Endothelial cell (in vitro differentiated cells): ENCODE measurements around the gene ETV1. TPM values are rescaled to one million over a fixed set of nuclear protein-coding genes. Genes with fewer than 3 reads are reported as not detected.

Source experiments
- DNase-seq: peaks from one replicate; pipeline ENCODE4 v3.0.0; 2021; ENCODE audit warnings: low spot score
- H3K27ac Mint-ChIP-seq: one replicate; pipeline ENCODE4 v1.8.0; 2021; ENCODE audit warnings: mixed read lengths, inconsistent platforms; ENCODE audit not compliant: unreplicated experiment
- H3K27me3 Mint-ChIP-seq: one replicate; pipeline ENCODE4 v1.8.0; 2021; ENCODE audit warnings: mild to moderate bottlenecking, moderate library complexity, mixed read lengths, inconsistent platforms; ENCODE audit not compliant: unreplicated experiment
- H3K36me3 Mint-ChIP-seq: one replicate; pipeline ENCODE4 v1.8.0; 2021; ENCODE audit warnings: mild to moderate bottlenecking, low read depth, mixed read lengths, inconsistent platforms; ENCODE audit not compliant: unreplicated experiment
- H3K4me1 Mint-ChIP-seq: one replicate; pipeline ENCODE4 v1.8.0; 2021; ENCODE audit warnings: mild to moderate bottlenecking, mixed read lengths, inconsistent platforms; ENCODE audit not compliant: unreplicated experiment
- H3K4me3 Mint-ChIP-seq: one replicate; pipeline ENCODE4 v1.8.0; 2021; ENCODE audit warnings: mild to moderate bottlenecking, mixed read lengths, inconsistent platforms; ENCODE audit not compliant: unreplicated experiment
- H3K9me3 Mint-ChIP-seq: one replicate; pipeline ENCODE4 v1.8.0; 2021; ENCODE audit warnings: mixed read lengths, inconsistent platforms; ENCODE audit not compliant: unreplicated experiment
- total RNA-seq: library from RNA; stranded (reverse); fragmentation: NEBNext Ultra II Directional; extraction: Animal tissue kit (Norgen Biotek cat#: 25700); gene quantifications from one replicate; pipeline ENCODE4 v1.2.1, GENCODE V29; 2021; ENCODE audit not compliant: unreplicated experiment
- TF ChIP-seq, protein P1 (sequence below): fragments of 200-600 bp; sonication (generic); IDR thresholded peaks from one replicate; pipeline ENCODE4 v1.5.0; 2021; ENCODE audit warnings: antibody characterized with exemption; ENCODE audit not compliant: unreplicated experiment

Gene ETV1
- total RNA-seq, 1 donor from 2014 or later = 18.2 TPM

DNA sequence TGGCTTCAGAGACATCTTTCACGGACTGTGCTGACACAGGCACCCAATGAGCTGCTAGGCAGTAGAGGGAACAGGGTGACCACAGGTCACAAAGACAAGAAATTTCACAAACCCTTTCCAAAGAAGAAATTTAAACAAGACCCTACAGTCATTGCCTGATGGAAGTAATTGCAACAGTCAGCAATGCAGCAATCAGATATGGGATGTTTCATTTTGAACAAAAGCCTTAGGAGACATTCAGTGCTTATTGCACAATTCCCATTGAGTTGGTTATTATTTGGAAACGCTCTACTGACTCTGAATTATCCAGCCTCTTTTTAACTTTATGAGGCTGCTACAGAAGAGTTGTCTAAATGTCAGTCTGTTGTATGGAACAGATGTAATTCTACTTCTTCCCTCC, 85.5 kb downstream of the ETV1 start:
- no peaks in the 10 kb centered on the region for H3K36me3 Mint-ChIP-seq
- H3K4me3 Mint-ChIP-seq = no peak overlapping the region
- H3K4me1 Mint-ChIP-seq = peaks cover 9% of the 10 kb centered on the region
- DNase-seq = no peak
- H3K27ac Mint-ChIP-seq = no peak overlapping the region
- H3K9me3 Mint-ChIP-seq = no peaks in the 10 kb centered on the region
- no peaks in the 10 kb centered on the region for H3K27me3 Mint-ChIP-seq
- TF ChIP-seq, protein P1, sequence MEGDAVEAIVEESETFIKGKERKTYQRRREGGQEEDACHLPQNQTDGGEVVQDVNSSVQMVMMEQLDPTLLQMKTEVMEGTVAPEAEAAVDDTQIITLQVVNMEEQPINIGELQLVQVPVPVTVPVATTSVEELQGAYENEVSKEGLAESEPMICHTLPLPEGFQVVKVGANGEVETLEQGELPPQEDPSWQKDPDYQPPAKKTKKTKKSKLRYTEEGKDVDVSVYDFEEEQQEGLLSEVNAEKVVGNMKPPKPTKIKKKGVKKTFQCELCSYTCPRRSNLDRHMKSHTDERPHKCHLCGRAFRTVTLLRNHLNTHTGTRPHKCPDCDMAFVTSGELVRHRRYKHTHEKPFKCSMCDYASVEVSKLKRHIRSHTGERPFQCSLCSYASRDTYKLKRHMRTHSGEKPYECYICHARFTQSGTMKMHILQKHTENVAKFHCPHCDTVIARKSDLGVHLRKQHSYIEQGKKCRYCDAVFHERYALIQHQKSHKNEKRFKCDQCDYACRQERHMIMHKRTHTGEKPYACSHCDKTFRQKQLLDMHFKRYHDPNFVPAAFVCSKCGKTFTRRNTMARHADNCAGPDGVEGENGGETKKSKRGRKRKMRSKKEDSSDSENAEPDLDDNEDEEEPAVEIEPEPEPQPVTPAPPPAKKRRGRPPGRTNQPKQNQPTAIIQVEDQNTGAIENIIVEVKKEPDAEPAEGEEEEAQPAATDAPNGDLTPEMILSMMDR = no peak

DNA sequence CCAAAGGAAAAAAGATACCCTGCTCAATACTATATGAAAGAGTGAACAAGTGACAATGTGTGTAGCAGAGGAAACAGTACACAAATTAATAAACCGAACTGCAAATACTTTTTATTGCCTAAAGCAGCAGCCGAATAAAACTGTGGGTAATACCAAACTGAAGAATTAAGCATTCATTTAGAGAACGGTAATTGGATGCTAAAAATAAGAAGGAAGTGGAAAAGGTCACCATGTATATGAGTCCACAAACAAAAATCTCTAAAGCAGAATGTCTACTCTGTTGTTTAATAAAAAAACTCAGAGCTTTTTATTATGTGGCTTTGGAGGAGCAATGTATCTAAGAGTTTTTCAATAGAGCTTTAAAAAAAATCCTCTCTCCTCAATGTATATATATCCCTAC, 87.9 kb downstream of the ETV1 start:
- H3K9me3 Mint-ChIP-seq = no peaks in the 10 kb centered on the region
- no peak overlapping the region for H3K4me3 Mint-ChIP-seq
- no peaks in the 10 kb centered on the region for H3K36me3 Mint-ChIP-seq
- H3K27ac Mint-ChIP-seq = no peak overlapping the region
- H3K27me3 Mint-ChIP-seq = no peaks in the 10 kb centered on the region
- no peaks in the 10 kb centered on the region for H3K4me1 Mint-ChIP-seq
- TF ChIP-seq, protein P1 = no peak
- no peak for DNase-seq

DNA sequence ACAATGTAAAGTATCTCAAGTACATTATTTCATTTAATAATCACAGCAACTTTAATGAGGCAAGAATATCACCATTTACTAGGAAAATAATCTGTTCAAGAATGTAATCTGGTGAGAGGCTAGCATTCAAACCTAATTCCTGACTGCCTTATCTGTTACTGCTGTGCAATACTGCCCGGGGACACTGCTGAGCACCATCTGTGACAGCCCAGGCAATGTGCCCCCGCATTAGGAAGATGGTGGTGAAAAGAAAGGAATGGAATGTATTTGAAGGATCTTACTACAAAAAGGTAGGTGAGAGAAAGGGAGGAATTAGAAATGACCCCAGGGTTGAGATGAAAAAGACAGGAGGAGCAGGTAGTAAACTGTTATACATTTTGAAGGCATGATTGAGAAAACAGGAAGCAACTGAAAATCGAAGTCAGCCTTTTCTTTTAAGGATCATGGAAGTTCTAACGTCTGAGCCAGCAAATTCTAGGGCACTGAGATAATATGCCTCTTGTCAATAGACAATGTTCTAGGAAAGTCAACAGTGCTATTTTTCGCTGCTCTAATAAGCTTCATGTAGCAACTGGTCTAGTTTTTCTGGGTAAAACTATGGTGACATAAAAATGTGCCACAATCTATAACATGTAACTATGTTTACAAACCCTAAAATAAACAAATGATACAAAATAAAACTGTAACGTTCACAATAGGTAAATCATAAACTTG, 90.4 kb downstream of the ETV1 start:
- Mint-ChIP-seq H3K36me3 (no peaks in the 10 kb centered on the region), H3K9me3 (no peaks in the 10 kb centered on the region), H3K27me3 (no peaks in the 10 kb centered on the region), H3K4me3 (no peak overlapping the region), H3K27ac (peak overlapping the region; percentile 5), H3K4me1 (no peaks in the 10 kb centered on the region)
- TF ChIP-seq, protein P1 = no peak
- no peak for DNase-seq

DNA sequence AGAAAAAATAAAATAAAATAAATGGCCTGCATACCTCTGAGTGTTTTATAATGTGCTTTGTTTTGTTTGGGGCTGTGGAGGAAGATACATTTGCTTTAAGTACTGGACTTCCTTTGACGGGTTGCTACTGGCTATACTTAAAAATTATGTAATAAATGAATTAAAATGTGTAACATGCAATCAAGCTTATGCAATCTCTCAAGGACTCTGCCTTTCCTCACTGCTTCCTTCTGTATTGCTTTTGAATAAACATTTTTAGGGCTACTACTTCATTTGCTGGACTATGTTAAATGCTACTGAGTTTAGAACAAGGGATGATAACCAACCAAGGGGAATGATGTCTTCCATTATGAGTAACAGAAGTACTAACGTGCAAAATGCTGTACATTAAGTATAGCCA, 91.6 kb downstream of the ETV1 start:
- DNase-seq = no peak
- Mint-ChIP-seq H3K4me1 (no peaks in the 10 kb centered on the region), H3K27ac (no peak overlapping the region), H3K9me3 (no peaks in the 10 kb centered on the region), H3K4me3 (no peak overlapping the region), H3K27me3 (no peaks in the 10 kb centered on the region), H3K36me3 (no peaks in the 10 kb centered on the region)
- TF ChIP-seq, protein P1 = no peak

DNA sequence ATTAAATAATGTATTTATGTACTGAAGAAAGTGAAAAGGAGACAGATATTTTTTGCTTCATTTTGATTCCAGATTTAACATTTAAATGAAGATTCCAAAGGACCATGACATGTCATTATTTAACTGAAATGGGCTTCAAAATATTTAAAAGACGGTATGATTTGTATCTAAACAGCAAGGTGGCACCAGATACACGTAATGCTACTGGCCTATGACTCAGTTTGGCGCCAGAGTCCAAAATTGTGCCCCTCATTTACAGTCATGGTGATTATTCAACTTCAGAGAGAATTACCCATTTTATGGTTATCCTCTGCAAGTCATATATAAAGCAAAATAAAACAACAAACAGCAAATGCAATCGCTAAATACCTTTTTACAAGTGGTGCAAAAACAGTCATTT, 94.5 kb downstream of the ETV1 start:
- TF ChIP-seq, protein P1 = no peak
- Mint-ChIP-seq H3K9me3 (no peaks in the 10 kb centered on the region), H3K27me3 (no peaks in the 10 kb centered on the region), H3K4me3 (no peak overlapping the region), H3K27ac (no peak overlapping the region), H3K4me1 (no peaks in the 10 kb centered on the region), H3K36me3 (no peaks in the 10 kb centered on the region)
- DNase-seq = no peak
